ENCODE results near the gene BBS9. TPM values are rescaled to one million over a fixed set of nuclear protein-coding genes. Genes with fewer than 3 reads are reported as not detected.

The BBS9 gene
- total and polyA plus RNA-seq, 2 of the 4 experiments (the other 2 are of a cell fraction), result 7.9 to 9.5 TPM

DNA sequence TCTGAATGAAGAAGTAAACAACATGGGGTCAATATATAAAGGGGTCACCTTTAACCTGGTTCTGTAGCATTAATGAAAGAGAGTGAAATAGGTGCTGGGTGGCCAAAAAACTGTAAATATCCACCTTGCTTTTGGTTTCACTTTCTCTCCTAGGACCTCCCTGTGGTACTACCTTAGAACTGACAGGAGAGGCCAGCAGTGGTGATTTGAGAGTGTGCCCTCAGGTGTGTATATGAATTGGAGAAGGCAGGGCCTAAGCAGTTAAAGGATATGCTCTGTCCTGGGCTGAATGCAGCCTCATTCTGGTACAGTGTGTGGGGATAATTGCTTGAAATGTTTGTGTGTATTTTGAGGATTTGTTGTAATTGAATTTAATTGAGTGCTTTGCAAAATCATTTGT is 62.0 kb downstream of the BBS9 start:
- CTCF ChIA-PET, result interaction anchor here (0.6 kb wide), 1 partner anchor 705 kb away, joined by 3 read pairs; no protein-coding TSS in a partner anchor
- no peaks in the 10 kb centered on the region for H3K36me3 ChIP-seq (ENCODE audit: control insufficient read depth, insufficient read depth, low read length)
- H3K18ac ChIP-seq (ENCODE audit: low read depth, low read length), result no peak overlapping the region
- H3K4me1 ChIP-seq (ENCODE audit: control insufficient read depth, insufficient read depth, low read length), result peaks cover 3% of the 10 kb centered on the region; the same call in 1 of the 2 replicates
- H3K4ac ChIP-seq (ENCODE audit: low read depth, low read length), result no peak overlapping the region
- in situ Hi-C loops (cut with MboI; ENCODE audit: low sequenced_read_pairs) (no loop called here), dilution Hi-C loops (cut with HindIII; ENCODE audit: low sequenced_read_pairs, unreplicated experiment) (no loop called here), intact Hi-C loops (cut with micrococcal nuclease) (no loop called here)
- H4K20me1 ChIP-seq (ENCODE audit: insufficient read depth, low read length), result no peaks in the 10 kb centered on the region
- H3K9me3 ChIP-seq (ENCODE audit: control insufficient read depth, insufficient read depth, low read length), result no peaks in the 10 kb centered on the region
- H3K9me1 ChIP-seq (ENCODE audit: insufficient read depth, low read length), result no peaks in the 10 kb centered on the region; the same call in 1 of the 2 replicates
- no peak overlapping the region for H2BK20ac ChIP-seq (ENCODE audit: low read depth, low read length)
- no peak overlapping the region for H3K14ac ChIP-seq (replicated peaks; ENCODE audit: low read depth, low read length)
- H2AK9ac ChIP-seq (replicated peaks; ENCODE audit: low read depth, low read length, poor library complexity), result no peak overlapping the region
- no peaks in the 10 kb centered on the region for H3K27me3 ChIP-seq (ENCODE audit: control insufficient read depth, insufficient read depth, low read length)
- TF ChIP-seq, protein P1, sequence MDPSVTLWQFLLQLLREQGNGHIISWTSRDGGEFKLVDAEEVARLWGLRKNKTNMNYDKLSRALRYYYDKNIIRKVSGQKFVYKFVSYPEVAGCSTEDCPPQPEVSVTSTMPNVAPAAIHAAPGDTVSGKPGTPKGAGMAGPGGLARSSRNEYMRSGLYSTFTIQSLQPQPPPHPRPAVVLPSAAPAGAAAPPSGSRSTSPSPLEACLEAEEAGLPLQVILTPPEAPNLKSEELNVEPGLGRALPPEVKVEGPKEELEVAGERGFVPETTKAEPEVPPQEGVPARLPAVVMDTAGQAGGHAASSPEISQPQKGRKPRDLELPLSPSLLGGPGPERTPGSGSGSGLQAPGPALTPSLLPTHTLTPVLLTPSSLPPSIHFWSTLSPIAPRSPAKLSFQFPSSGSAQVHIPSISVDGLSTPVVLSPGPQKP (IDR thresholded peaks at IDR 0.05; ENCODE audit: borderline replicate concordance, low read depth, low read length), result no peak
- TF ChIP-seq, protein P2, sequence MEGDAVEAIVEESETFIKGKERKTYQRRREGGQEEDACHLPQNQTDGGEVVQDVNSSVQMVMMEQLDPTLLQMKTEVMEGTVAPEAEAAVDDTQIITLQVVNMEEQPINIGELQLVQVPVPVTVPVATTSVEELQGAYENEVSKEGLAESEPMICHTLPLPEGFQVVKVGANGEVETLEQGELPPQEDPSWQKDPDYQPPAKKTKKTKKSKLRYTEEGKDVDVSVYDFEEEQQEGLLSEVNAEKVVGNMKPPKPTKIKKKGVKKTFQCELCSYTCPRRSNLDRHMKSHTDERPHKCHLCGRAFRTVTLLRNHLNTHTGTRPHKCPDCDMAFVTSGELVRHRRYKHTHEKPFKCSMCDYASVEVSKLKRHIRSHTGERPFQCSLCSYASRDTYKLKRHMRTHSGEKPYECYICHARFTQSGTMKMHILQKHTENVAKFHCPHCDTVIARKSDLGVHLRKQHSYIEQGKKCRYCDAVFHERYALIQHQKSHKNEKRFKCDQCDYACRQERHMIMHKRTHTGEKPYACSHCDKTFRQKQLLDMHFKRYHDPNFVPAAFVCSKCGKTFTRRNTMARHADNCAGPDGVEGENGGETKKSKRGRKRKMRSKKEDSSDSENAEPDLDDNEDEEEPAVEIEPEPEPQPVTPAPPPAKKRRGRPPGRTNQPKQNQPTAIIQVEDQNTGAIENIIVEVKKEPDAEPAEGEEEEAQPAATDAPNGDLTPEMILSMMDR (conservative IDR thresholded peaks at IDR 0.05; ENCODE audit: low read depth, low read length), result no peak
- TF ChIP-seq MXI1 (IDR thresholded peaks at IDR 0.05; ENCODE audit: borderline replicate concordance, low read depth, low read length) (no peak), SMC3 (IDR thresholded peaks at IDR 0.05; ENCODE audit: low read depth, low read length) (no peak), RAD21 (IDR thresholded peaks at IDR 0.05; ENCODE audit: low read length) (no peak), RFX5 (IDR thresholded peaks at IDR 0.05; ENCODE audit: low read depth, low read length) (no peak), FOS (IDR thresholded peaks at IDR 0.05; ENCODE audit: low read depth, low read length) (no peak), CEBPB (IDR thresholded peaks at IDR 0.05; ENCODE audit: low read depth, low read length) (no peak), POLR2A (IDR thresholded peaks at IDR 0.05; ENCODE audit: low read depth, low read length) (no peak), RCOR1 (IDR thresholded peaks at IDR 0.05; ENCODE audit: insufficient replicate concordance, low read length) (no peak), MAZ (IDR thresholded peaks at IDR 0.05; ENCODE audit: borderline replicate concordance, low read depth, low read length) (no peak), MAFK (IDR thresholded peaks at IDR 0.05; ENCODE audit: low read depth, low read length) (no peak)
- TF ChIP-seq, protein P3, sequence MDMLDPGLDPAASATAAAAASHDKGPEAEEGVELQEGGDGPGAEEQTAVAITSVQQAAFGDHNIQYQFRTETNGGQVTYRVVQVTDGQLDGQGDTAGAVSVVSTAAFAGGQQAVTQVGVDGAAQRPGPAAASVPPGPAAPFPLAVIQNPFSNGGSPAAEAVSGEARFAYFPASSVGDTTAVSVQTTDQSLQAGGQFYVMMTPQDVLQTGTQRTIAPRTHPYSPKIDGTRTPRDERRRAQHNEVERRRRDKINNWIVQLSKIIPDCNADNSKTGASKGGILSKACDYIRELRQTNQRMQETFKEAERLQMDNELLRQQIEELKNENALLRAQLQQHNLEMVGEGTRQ (IDR thresholded peaks at IDR 0.05; ENCODE audit: low read depth, low read length), result no peak
- no peak overlapping the region for H2AK5ac ChIP-seq (ENCODE audit: low read depth, low read length)
- no peak overlapping the region for H2BK120ac ChIP-seq (ENCODE audit: low read depth, low read length)
- no peak overlapping the region for H2BK5ac ChIP-seq (ENCODE audit: low read depth, low read length, poor library complexity, severe bottlenecking)
- BruUV-seq (replicated peaks), result no TSS peak
- no peak overlapping the region for H3K56ac ChIP-seq (ENCODE audit: extremely low read depth, insufficient read depth, low read length)
- H3K4me2 ChIP-seq (ENCODE audit: low read depth, low read length), result no peak overlapping the region
- no peak for DNase-seq
- no peak overlapping the region for H3K4me3 ChIP-seq (ENCODE audit: insufficient read depth, low read depth, low read length)
- H3K79me1 ChIP-seq (ENCODE audit: low read depth in 1 of 2, low read length in 2 of 2), result no peaks in the 10 kb centered on the region
- ATAC-seq (ENCODE audit: low read depth), result no peak
- H3K23ac ChIP-seq (ENCODE audit: low read depth, low read length), result no peak overlapping the region
- H4K8ac ChIP-seq (ENCODE audit: low read depth in 2 of 2, low read length in 2 of 2), result no peak overlapping the region
- H4K91ac ChIP-seq (ENCODE audit: insufficient read depth, low read depth, low read length), result no peak overlapping the region
- H3K9ac ChIP-seq (ENCODE audit: low read depth, low read length), result no peak overlapping the region
- no peak overlapping the region for H4K5ac ChIP-seq (ENCODE audit: low read depth, low read length)
- H3K27ac ChIP-seq (ENCODE audit: insufficient read depth, low read length), result no peak overlapping the region
- POLR2A ChIA-PET (ENCODE audit: unreplicated experiment), result no interaction called here
- no peak overlapping the region for H2BK15ac ChIP-seq (ENCODE audit: low read depth, low read length)
- no peak overlapping the region for H2AFZ ChIP-seq (replicated peaks; ENCODE audit: low read length, poor library complexity)
